Measurements from ENCODE around the gene HORMAD1.

HORMAD1 gene

DNA sequence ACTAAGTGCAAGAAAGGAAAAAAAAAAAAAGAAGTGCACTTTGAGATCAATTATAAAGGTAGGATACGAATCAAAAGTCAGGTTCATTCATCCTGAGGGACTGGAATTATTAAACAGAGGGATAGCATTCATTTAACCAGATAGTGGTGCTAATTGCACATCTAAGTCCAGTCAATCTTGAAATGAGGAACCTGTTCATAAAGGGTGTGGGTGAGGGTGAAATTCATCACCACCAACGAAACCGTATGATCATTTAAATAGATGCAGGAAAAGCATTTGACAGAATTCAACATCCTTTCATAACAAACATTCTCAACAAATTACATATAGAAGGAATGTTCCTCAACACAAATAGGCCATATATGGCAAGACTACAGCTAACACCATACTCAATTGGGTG lies 39.3 kb upstream of the HORMAD1 start:
- no peaks in the 10 kb centered on the region for H3K27me3 ChIP-seq (ENCODE audit: insufficient read depth, low read length, poor library complexity)
- H3K4me2 ChIP-seq (ENCODE audit: insufficient read depth, low read length) = no peak overlapping the region
- no peak overlapping the region for H3K27ac ChIP-seq (ENCODE audit: low read length)
- no peak for DNase-seq
- TF ChIP-seq EZH2 (IDR thresholded peaks at IDR 0.05; ENCODE audit: borderline replicate concordance, low read depth, low read length, severe bottlenecking) = no peak
- TF ChIP-seq, protein P1, sequence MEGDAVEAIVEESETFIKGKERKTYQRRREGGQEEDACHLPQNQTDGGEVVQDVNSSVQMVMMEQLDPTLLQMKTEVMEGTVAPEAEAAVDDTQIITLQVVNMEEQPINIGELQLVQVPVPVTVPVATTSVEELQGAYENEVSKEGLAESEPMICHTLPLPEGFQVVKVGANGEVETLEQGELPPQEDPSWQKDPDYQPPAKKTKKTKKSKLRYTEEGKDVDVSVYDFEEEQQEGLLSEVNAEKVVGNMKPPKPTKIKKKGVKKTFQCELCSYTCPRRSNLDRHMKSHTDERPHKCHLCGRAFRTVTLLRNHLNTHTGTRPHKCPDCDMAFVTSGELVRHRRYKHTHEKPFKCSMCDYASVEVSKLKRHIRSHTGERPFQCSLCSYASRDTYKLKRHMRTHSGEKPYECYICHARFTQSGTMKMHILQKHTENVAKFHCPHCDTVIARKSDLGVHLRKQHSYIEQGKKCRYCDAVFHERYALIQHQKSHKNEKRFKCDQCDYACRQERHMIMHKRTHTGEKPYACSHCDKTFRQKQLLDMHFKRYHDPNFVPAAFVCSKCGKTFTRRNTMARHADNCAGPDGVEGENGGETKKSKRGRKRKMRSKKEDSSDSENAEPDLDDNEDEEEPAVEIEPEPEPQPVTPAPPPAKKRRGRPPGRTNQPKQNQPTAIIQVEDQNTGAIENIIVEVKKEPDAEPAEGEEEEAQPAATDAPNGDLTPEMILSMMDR (IDR thresholded peaks at IDR 0.05; ENCODE audit: borderline replicate concordance, extremely low read depth, low read length, poor library complexity, severe bottlenecking) = no peak
- no peak overlapping the region for H2AFZ ChIP-seq (ENCODE audit: low read depth, low read length)
- no peaks in the 10 kb centered on the region for H3K36me3 ChIP-seq (ENCODE audit: insufficient read depth, low read length)
- H4K20me1 ChIP-seq (ENCODE audit: insufficient read depth, low read length) = no peaks in the 10 kb centered on the region
- no peak overlapping the region for H3K4me3 ChIP-seq (ENCODE audit: low read depth in 1 of 2, low read length in 2 of 2)
- H3K9ac ChIP-seq (ENCODE audit: low read depth, low read length) = no peak overlapping the region
- no peak for ATAC-seq (ENCODE audit: insufficient read depth, low read depth)
- H3K4me1 ChIP-seq (ENCODE audit: insufficient read depth, low read length) = no peaks in the 10 kb centered on the region
- H3K79me2 ChIP-seq (ENCODE audit: insufficient read depth, low read length) = no peaks in the 10 kb centered on the region
- no peaks in the 10 kb centered on the region for H3K9me3 ChIP-seq (ENCODE audit: insufficient read depth, low read length, severe bottlenecking)

DNA sequence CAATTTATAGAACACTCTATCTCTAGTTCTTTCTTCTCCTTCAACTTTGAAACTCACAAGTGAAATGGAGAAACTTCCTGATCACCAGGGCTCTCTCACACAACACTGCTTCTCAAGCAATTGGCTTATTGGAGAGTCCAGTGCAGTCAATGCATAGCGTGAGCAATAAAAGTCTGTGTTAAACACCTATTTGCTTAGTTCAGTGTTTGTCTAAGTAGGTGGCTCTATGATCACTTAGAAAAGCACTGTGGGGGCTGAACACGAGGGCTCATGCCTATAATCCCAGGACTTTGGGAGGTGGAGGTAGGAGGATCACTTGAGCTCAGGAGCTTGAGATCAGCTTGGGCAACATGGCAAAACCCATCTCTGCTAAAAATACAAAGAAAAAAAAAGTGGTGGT lies 32.7 kb upstream of the HORMAD1 start:
- Histone ChIP-seq H3K27ac (ENCODE audit: low read length) (no peak overlapping the region), H3K36me3 (ENCODE audit: insufficient read depth, low read length) (no peaks in the 10 kb centered on the region), H3K4me1 (ENCODE audit: insufficient read depth, low read length) (no peaks in the 10 kb centered on the region), H3K9ac (ENCODE audit: low read depth, low read length) (no peak overlapping the region), H3K4me2 (ENCODE audit: insufficient read depth, low read length) (no peak overlapping the region), H3K9me3 (ENCODE audit: insufficient read depth, low read length, severe bottlenecking) (no peaks in the 10 kb centered on the region), H3K27me3 (ENCODE audit: insufficient read depth, low read length, poor library complexity) (no peaks in the 10 kb centered on the region), H2AFZ (ENCODE audit: low read depth, low read length) (no peak overlapping the region), H3K4me3 (ENCODE audit: low read depth in 1 of 2, low read length in 2 of 2) (no peak overlapping the region), H3K79me2 (ENCODE audit: insufficient read depth, low read length) (no peaks in the 10 kb centered on the region), H4K20me1 (ENCODE audit: insufficient read depth, low read length) (no peaks in the 10 kb centered on the region)
- TF ChIP-seq, protein P1 (IDR thresholded peaks at IDR 0.05; ENCODE audit: borderline replicate concordance, extremely low read depth, low read length, poor library complexity, severe bottlenecking) = no peak
- TF ChIP-seq EZH2 (IDR thresholded peaks at IDR 0.05; ENCODE audit: borderline replicate concordance, low read depth, low read length, severe bottlenecking) = no peak
- ATAC-seq (ENCODE audit: insufficient read depth, low read depth) (no peak), DNase-seq (no peak)

DNA sequence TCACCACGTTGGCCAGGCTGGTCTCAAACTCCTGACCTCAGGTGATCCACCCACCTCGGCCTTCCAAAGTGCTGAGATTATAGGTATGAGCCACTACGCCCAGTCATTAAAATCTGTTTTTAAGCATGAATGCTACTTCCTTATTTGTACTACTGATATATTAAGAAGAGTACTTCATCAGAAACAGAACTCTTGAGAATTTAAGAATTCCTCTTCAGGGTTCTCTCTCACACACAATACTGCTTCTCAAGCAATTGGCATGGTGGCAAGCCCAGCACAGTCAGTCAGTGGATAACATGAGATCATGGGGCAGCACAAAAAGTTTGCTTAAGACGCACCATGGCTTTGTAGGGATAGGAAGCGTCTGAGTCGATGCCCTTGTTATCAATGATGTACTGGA lies 30.7 kb upstream of the HORMAD1 start:
- no peak overlapping the region for H3K4me3 ChIP-seq (ENCODE audit: low read depth in 1 of 2, low read length in 2 of 2)
- H2AFZ ChIP-seq (ENCODE audit: low read depth, low read length) = no peak overlapping the region
- H3K9me3 ChIP-seq (ENCODE audit: insufficient read depth, low read length, severe bottlenecking) = no peaks in the 10 kb centered on the region
- no peaks in the 10 kb centered on the region for H3K4me1 ChIP-seq (ENCODE audit: insufficient read depth, low read length)
- no peak overlapping the region for H3K27ac ChIP-seq (ENCODE audit: low read length)
- no peak overlapping the region for H3K4me2 ChIP-seq (ENCODE audit: insufficient read depth, low read length)
- no peaks in the 10 kb centered on the region for H3K79me2 ChIP-seq (ENCODE audit: insufficient read depth, low read length)
- no peaks in the 10 kb centered on the region for H4K20me1 ChIP-seq (ENCODE audit: insufficient read depth, low read length)
- H3K9ac ChIP-seq (ENCODE audit: low read depth, low read length) = no peak overlapping the region
- H3K36me3 ChIP-seq (ENCODE audit: insufficient read depth, low read length) = no peaks in the 10 kb centered on the region
- DNase-seq (no peak), ATAC-seq (ENCODE audit: insufficient read depth, low read depth) (no peak)
- TF ChIP-seq EZH2 (IDR thresholded peaks at IDR 0.05; ENCODE audit: borderline replicate concordance, low read depth, low read length, severe bottlenecking) = no peak
- TF ChIP-seq, protein P1 (IDR thresholded peaks at IDR 0.05; ENCODE audit: borderline replicate concordance, extremely low read depth, low read length, poor library complexity, severe bottlenecking) = no peak
- no peaks in the 10 kb centered on the region for H3K27me3 ChIP-seq (ENCODE audit: insufficient read depth, low read length, poor library complexity)
